GF-D8 (cell line): ENCODE measurements around the gene IZUMO2.
"Not testable (repeated sequence)": the region's sequence is repeated elsewhere in the genome, so short reads cannot be mapped to it uniquely, and the experiment has no call there.

ENCODE experiments used
- DNase-seq: peaks from one replicate; lab custom pipeline; 2025; lab: John Stamatoyannopoulos, UW

Gene IZUMO2

DNA sequence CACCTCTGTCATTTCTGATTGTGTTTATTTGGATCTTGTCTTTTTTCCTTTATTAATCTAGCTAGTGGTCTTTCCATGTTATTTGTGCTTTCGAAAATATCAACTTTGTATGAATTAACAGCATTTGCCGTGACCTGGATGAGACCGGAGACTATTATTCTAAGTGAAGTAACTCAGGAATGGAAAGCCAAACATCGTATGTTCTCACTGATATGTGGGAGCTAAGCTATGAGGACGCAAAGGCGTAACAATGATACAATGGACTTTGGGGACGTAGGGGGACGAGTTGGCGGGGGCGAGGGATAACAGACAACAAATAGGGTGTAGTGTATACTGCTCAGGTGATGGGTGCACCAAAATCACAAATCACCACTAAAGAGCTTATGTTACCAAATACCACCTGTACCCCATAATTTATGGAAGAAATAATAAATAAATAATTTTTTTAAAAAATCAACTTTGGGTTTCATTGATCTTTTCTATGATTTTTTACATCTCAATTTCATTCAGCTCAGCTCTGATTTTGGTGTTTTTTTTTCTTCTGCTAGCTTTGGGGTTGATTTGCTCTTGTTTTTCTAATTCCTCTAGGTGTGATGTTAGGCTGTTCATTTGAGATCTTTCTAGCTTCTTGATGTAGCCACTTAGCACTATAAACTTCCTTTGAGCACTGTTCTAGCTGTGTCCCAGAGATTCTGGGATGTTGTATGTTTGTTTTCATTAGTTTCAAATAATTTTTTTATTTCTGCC is 27.1 kb downstream of the IZUMO2 start:
- not testable (repeated sequence) for DNase-seq

DNA sequence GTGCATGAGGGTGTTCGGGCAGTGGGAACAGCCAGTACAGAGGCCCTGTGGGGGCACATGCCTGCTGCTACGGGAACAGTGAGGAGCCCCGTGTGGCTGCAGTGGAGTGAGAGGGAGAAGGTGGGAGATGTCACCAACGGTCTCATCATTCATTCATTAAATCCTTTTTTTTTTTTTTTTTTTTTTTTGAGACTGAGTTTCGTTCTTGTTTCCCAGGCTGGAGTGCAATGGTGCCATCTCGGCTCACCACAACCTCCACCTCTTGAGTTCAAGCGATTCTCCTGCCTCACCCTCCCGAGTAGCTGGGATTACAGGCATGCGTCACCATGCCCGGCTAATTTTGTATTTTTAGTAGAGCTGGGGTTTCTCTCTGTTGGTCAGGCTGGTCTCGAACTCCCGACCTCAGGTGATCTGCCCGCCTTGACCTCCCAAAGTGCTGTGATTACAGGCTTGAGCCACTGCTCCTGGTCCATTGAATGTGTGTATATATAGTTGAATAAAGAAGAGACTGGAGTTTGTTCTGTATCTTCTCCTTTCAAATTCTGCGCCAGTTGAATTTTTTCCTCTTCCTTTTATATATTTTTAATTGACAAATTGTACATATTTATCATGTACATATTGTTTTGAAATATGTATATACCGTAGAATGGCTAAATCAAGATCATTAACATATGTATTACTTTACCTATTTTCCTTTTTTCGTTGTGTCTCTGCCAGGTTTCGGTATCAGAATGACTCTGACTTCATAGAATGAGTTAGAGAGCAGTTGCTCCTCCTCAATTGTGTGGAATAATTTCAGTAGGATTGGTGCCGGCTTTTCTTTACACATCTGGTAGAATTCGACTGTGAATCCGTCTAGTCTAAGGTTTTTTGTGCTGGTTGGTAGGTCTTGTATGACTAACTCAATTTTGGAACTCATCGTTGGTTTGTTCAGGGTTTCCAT is 28.0 kb downstream of the IZUMO2 start:
- DNase-seq: not testable (repeated sequence)

DNA sequence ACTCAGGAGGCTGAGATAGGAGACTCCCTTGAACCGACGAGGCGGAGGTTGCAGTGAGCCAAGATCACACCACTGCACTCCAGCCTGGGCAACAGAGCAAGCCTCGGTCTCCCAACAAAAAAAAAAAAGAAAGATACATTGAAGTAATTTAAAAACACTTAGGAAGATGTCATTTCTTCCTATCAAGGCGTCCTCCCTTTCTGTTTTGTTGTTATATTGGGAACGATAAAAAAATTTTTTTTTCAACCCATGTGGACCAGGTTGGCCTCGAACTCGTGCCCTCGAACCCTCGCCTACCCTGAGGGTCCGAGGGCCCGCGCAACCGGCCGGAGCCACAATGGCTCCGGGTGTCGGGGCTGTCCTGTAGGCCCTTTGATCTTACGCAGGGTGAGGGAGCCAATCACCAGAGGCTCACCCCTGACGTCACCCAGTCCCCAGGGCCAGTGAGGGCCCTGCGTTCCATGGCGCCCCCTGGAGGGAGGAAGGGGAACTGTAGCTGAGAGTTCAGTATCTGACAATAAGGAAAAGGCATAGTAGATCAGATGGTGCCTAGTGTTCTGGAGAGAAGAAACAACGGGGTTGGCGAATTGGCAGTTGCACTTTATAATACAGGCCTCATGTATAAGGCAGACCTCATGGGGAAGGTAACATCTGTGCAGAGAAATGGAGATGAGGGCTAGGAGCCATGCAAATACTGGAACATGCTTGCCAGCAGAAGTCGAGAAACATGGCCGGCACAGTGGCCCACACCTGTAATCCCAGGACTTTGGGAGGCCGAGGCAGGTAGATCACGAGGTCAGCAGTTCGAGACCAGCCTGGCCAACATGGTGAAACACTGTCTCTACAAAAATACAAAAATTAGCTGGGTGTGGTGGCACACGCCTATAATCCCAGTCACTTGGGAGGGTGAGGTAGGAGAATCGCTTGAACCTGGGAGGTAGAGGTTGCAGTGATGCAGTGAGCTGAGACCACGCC is 29.3 kb downstream of the IZUMO2 start:
- not testable (repeated sequence) for DNase-seq

DNA sequence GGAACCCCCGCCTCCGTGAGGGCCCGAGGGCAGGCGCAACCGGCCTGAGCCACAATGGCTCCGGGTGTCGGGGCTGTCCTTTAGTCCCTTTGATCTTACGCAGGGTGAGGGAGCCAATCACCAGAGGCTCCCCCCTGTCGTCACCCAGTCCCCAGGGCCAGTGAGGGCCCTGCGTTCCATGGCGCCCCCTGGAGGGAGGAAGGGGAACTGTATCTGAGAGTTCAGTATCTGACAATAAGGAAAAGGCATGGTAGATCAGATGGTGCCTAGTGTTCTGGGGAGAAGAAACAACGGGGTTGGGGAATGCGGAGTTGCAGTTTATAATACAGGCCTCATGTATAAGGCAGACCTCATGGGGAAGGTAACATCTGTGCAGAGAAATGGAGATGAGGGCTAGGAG is 59.1 kb downstream of the IZUMO2 start:
- DNase-seq: not testable (repeated sequence)

DNA sequence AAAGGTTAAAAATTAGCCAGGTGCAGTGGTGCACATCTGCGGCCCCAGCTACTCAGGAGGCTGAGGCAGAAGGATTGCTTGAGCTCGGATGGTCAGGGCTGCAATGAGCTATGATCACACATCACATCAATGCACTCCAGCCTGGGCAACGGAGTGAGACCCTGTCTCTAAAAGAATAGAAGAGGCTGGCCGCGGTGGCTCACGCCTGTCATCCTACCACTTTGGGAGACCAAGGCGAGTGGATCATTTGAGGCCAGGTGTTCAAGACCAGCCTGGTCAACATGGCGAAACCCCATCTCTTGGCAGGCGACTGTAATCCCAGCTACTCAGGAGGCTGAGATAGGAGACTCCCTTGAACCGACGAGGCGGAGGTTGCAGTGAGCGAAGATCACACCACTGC is 59.7 kb downstream of the IZUMO2 start:
- not testable (repeated sequence) for DNase-seq
